DOHH2 (cell line): Measurements from ENCODE around the gene SAG.

Experiments
- H3F3A ChIP-seq: fragments of 200-600 bp; sonication (generic), shearing (Covaris generic); 2 replicates; pipeline ENCODE4 v1.6.0; 2016; ENCODE audit warnings: antibody characterized with exemption, mild to moderate bottlenecking; ENCODE audit not compliant: control insufficient read depth, insufficient read depth
- H3K27ac ChIP-seq: fragments of 200-600 bp; sonication (generic); 2 replicates; pipeline ENCODE4 v1.5.1; 2014; ENCODE audit warnings: low read depth, mild to moderate bottlenecking, low read length, moderate library complexity
- H3K27me3 ChIP-seq: fragments of 200-600 bp; sonication (generic); 2 replicates; pipeline ENCODE4 v1.6.1; 2014; ENCODE audit warnings: mild to moderate bottlenecking, low read length, mixed read lengths; ENCODE audit not compliant: control insufficient read depth
- H3K36me3 ChIP-seq: fragments of 200-600 bp; sonication (generic); 2 replicates; pipeline ENCODE4 v1.6.1; 2014; ENCODE audit warnings: mild to moderate bottlenecking, low read length, moderate library complexity, mixed read lengths; ENCODE audit not compliant: control insufficient read depth
- H3K4me1 ChIP-seq: fragments of 200-600 bp; sonication (generic); 2 replicates; pipeline ENCODE4 v1.6.1; 2014; ENCODE audit warnings: mild to moderate bottlenecking, low read length, mixed read lengths; ENCODE audit not compliant: control insufficient read depth
- H3K4me2 ChIP-seq: fragments of 200-600 bp; sonication (generic); 2 replicates; pipeline ENCODE4 v1.6.0; 2014; ENCODE audit warnings: mild to moderate bottlenecking, low read length, moderate library complexity
- H3K4me3 ChIP-seq: fragments of 200-600 bp; sonication (generic); 2 replicates; pipeline ENCODE4 v1.5.1; 2014; ENCODE audit warnings: mild to moderate bottlenecking, low read length, mixed read lengths
- H3K79me2 ChIP-seq: fragments of 200-600 bp; sonication (generic); 2 replicates; pipeline ENCODE4 v1.6.1; 2014; ENCODE audit warnings: mild to moderate bottlenecking, low read length, mixed read lengths; ENCODE audit not compliant: control insufficient read depth
- H3K9me2 ChIP-seq: fragments of 200-600 bp; sonication (generic); replicated peaks from 2 replicates; pipeline ENCODE4 v1.6.1; 2014; ENCODE audit warnings: mild to moderate bottlenecking, low read length, mixed read lengths; ENCODE audit not compliant: control insufficient read depth
- H3K9me3 ChIP-seq: fragments of 200-600 bp; sonication (generic); 2 replicates; pipeline ENCODE4 v1.6.1; 2014; ENCODE audit warnings: antibody characterized with exemption, low read length, mixed read lengths; ENCODE audit not compliant: control insufficient read depth, insufficient read depth
- H4K20me1 ChIP-seq: fragments of 200-600 bp; sonication (generic); 2 replicates; pipeline ENCODE4 v1.6.0; 2014; ENCODE audit warnings: low read depth, mild to moderate bottlenecking, antibody characterized with exemption, low read length, moderate library complexity; ENCODE audit not compliant: control insufficient read depth, insufficient read depth
- CTCF ChIP-seq: fragments of 200-600 bp; sonication (generic); IDR thresholded peaks from one replicate; pipeline ENCODE4 v1.5.1; 2014; ENCODE audit warnings: antibody characterized with exemption, mild to moderate bottlenecking, low read depth, low read length; ENCODE audit not compliant: poor library complexity, severe bottlenecking
- EZH2phosphoT487 ChIP-seq: fragments of 200-600 bp; sonication (generic); IDR thresholded peaks from 2 replicates; pipeline ENCODE4 v1.6.1; 2017; ENCODE audit warnings: borderline replicate concordance, mild to moderate bottlenecking, antibody characterized with exemption, low read length, moderate library complexity, mixed read lengths

Gene SAG

GRCh38 chr2:233339427-233339826 is 31.8 kb downstream of the SAG start:
- Histone ChIP-seq H4K20me1 (no peaks in the 10 kb centered on the region), H3K9me3 (no peaks in the 10 kb centered on the region), H3K36me3 (no peaks in the 10 kb centered on the region), H3K79me2 (no peaks in the 10 kb centered on the region), H3F3A (no peaks in the 10 kb centered on the region; the same call in 1 of the 2 replicates), H3K9me2 (no peaks in the 10 kb centered on the region), H3K27ac (no peak overlapping the region), H3K27me3 (peaks cover 19% of the 10 kb centered on the region), H3K4me3 (no peak overlapping the region), H3K4me2 (no peak overlapping the region), H3K4me1 (peaks cover 12% of the 10 kb centered on the region)
- TF ChIP-seq CTCF (no peak), EZH2phosphoT487 (no peak)

- Histone ChIP-seq H3F3A (no peaks in the 10 kb centered on the region; the same call in 1 of the 2 replicates), H3K36me3 (no peaks in the 10 kb centered on the region), H3K79me2 (no peaks in the 10 kb centered on the region), H3K4me3 (no peak overlapping the region), H3K9me2 (no peaks in the 10 kb centered on the region), H3K4me2 (no peak overlapping the region), H3K27me3 (peaks cover 15% of the 10 kb centered on the region), H3K4me1 (peaks cover 12% of the 10 kb centered on the region), H4K20me1 (no peaks in the 10 kb centered on the region), H3K9me3 (no peaks in the 10 kb centered on the region), H3K27ac (no peak overlapping the region)
- TF ChIP-seq EZH2phosphoT487, result no peak
- TF ChIP-seq CTCF, result no peak
Measured at GRCh38 chr2:233341296-233341695, 33.7 kb downstream of the SAG start.

DNA sequence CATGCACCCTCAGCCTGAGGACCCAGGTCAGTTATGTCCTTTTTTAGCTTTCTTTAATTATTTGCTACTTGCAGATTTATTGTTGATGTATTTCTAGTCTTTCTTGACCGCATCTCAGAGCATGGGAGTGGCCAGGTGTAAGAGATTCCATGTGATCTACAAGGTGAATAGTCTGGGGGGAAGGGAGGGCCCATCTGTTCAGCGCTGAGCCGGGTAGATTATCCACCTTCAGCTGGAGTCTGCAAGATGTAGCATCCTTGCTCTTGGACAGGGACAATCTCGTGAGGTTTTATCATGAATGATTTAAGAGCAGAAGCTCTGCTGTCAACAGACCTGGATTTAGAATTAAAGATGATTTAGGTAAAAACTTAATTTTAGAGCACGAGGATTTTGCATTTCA is 34.7 kb downstream of the SAG start:
- Histone ChIP-seq H3K4me2 (no peak overlapping the region), H3K9me2 (no peaks in the 10 kb centered on the region), H3K27ac (no peak overlapping the region), H3K4me1 (peaks cover 12% of the 10 kb centered on the region), H3K4me3 (no peak overlapping the region), H4K20me1 (no peaks in the 10 kb centered on the region), H3K79me2 (no peaks in the 10 kb centered on the region), H3K9me3 (no peaks in the 10 kb centered on the region), H3K36me3 (no peaks in the 10 kb centered on the region), H3F3A (no peaks in the 10 kb centered on the region; the same call in 1 of the 2 replicates), H3K27me3 (peaks cover 17% of the 10 kb centered on the region)
- TF ChIP-seq EZH2phosphoT487, result no peak
- no peak for TF ChIP-seq CTCF

GRCh38 chr2:233343171-233343705 is 35.6 kb downstream of the SAG start:
- Histone ChIP-seq H3K27me3 (peaks cover 19% of the 10 kb centered on the region), H3K79me2 (no peaks in the 10 kb centered on the region), H4K20me1 (no peaks in the 10 kb centered on the region), H3K4me1 (peaks cover 13% of the 10 kb centered on the region), H3K9me2 (no peaks in the 10 kb centered on the region), H3F3A (no peaks in the 10 kb centered on the region; the same call in 1 of the 2 replicates), H3K36me3 (no peaks in the 10 kb centered on the region), H3K4me3 (no peak overlapping the region), H3K4me2 (no peak overlapping the region), H3K9me3 (no peaks in the 10 kb centered on the region), H3K27ac (no peak overlapping the region)
- TF ChIP-seq CTCF (no peak), EZH2phosphoT487 (no peak)
